A549 (cell line): ENCODE data around the gene ZBTB8OS. TPM values are rescaled to one million over a fixed set of nuclear protein-coding genes. Genes with fewer than 3 reads are reported as not detected.

Experiments used
- ATAC-seq, 2 experiments: fragments of 200-7000 bp in 1 of 2; fragments of >200 bp in 1 of 2; cut with Nextera tagmentation in 1 of 2; cut with Tn5 transposase in 1 of 2; 3 replicates each; pipeline versions ENCODE4 v1.8.0 to v1.9.1; 2018 to 2020; ENCODE audit warnings: mild to moderate bottlenecking in 1 of 2, moderate library complexity in 1 of 2
- CTCF ChIA-PET: fragments of 300-600 bp; sonication (Branson Sonifier 250); formaldehyde crosslinking; extraction: SDS; loops from one replicate; lab custom pipeline; 2021; ENCODE audit warnings: antibody characterized with exemption, inconsistent platforms; lab: Yijun Ruan, JAX
- POLR2A ChIA-PET: fragments of 350-600 bp; formaldehyde crosslinking; extraction: SDS; loops from one replicate; lab custom pipeline; 2021; ENCODE audit warnings: antibody characterized with exemption, inconsistent platforms; lab: Yijun Ruan, JAX
- DNase-seq, 2 experiments: peaks; one replicate each; pipeline versions ENCODE4 v3.0.0 to v3.0.0-alpha.2; 2011 to 2016; ENCODE audit warnings: low read depth in 1 of 2, low spot score in 1 of 2
- FAIRE-seq: peaks from 2 replicates; lab custom pipeline; 2011; peaks lifted over from hg19 to GRCh38; lab: Jason Lieb, UNC
- H3K27ac ChIP-seq, 2 experiments: fragments of >200 bp; sonication (Bioruptor Twin); formaldehyde crosslinking; 3 replicates each; pipeline ENCODE4 v1.5.1; 2016 to 2017
- H3K4me1 ChIP-seq: fragments of >200 bp; sonication (Bioruptor Twin); formaldehyde crosslinking; 3 replicates; pipeline ENCODE4 v1.6.1; 2016
- H3K4me2 ChIP-seq: fragments of >200 bp; sonication (Bioruptor Twin); formaldehyde crosslinking; 3 replicates; pipeline ENCODE4 v1.6.1; 2016
- H3K4me3 ChIP-seq: fragments of >200 bp; sonication (Bioruptor Twin); formaldehyde crosslinking; 3 replicates; pipeline ENCODE4 v1.5.1; 2016
- H3K9me3 ChIP-seq: fragments of >200 bp; sonication (Bioruptor Twin); formaldehyde crosslinking; 3 replicates; pipeline ENCODE4 v1.6.1; 2016
- CHD4 ChIP-seq: fragments of 200-600 bp; sonication (generic); IDR thresholded peaks from 2 replicates; pipeline ENCODE4 v1.6.1; 2016; ENCODE audit warnings: antibody characterized with exemption, mild to moderate bottlenecking, borderline replicate concordance
- EP300 ChIP-seq, 2 experiments: fragments of >200 bp; sonication (Bioruptor Twin); formaldehyde crosslinking; IDR thresholded peaks; 2 replicates in 1 of 2; 3 replicates in 1 of 2; pipeline ENCODE4 v1.6.1; 2016 to 2017
- FOSL2 ChIP-seq, 2 experiments: fragments of 450-650 bp in 1 of 2; fragments of >200 bp in 1 of 2; sonication (Bioruptor Twin) in 1 of 2; formaldehyde crosslinking; IDR thresholded peaks; 2 replicates each; pipeline versions ENCODE4 v1.5.0 to v1.6.1; 2016 to 2020; ENCODE audit warnings: mild to moderate bottlenecking in 1 of 2, moderate library complexity in 1 of 2
- HMGXB4 ChIP-seq: fragments of 250-450 bp; sonication (Bioruptor Pico); IDR thresholded peaks from 2 replicates; pipeline ENCODE4 v1.5.0; 2021; ENCODE audit warnings: mild to moderate bottlenecking, moderate library complexity, borderline replicate concordance
- HOXA7 ChIP-seq: fragments of 250-450 bp; sonication (Bioruptor Pico); IDR thresholded peaks from 2 replicates; pipeline ENCODE4 v1.5.0; 2020; ENCODE audit warnings: mild to moderate bottlenecking, moderate library complexity
- HOXB5 ChIP-seq: fragments of 250-450 bp; sonication (Bioruptor Pico); IDR thresholded peaks from 2 replicates; pipeline ENCODE4 v1.5.0; 2020; ENCODE audit warnings: mild to moderate bottlenecking, moderate library complexity
- JUNB ChIP-seq: fragments of >200 bp; sonication (Bioruptor Twin); formaldehyde crosslinking; IDR thresholded peaks from 2 replicates; pipeline ENCODE4 v1.6.1; 2016
- MAZ ChIP-seq: fragments of 150-350 bp; IDR thresholded peaks from 2 replicates; pipeline ENCODE4 v1.6.1; 2014; ENCODE audit warnings: antibody characterized with exemption, low read depth, low read length, borderline replicate concordance
- MYC ChIP-seq: IDR thresholded peaks from 2 replicates; pipeline ENCODE4 v1.6.1; 2012; ENCODE audit warnings: mild to moderate bottlenecking, inconsistent platforms, low read length, improper control_type of control experiment, borderline replicate concordance
- ZC3H11A ChIP-seq: fragments of 450-650 bp; IDR thresholded peaks from 2 replicates; pipeline ENCODE4 v1.6.1; 2014; ENCODE audit warnings: antibody characterized with exemption, mild to moderate bottlenecking
- ZFP36 ChIP-seq: fragments of 450-650 bp; IDR thresholded peaks from 2 replicates; pipeline ENCODE4 v1.6.1; 2014; ENCODE audit warnings: borderline replicate concordance; ENCODE audit not compliant: partially characterized antibody
- ZNF302 ChIP-seq: fragments of 250-450 bp; sonication (Bioruptor Pico); IDR thresholded peaks from 2 replicates; pipeline ENCODE4 v1.9.0; 2021; ENCODE audit warnings: inconsistent platforms, mild to moderate bottlenecking, moderate library complexity
- WGBS: methylation state at CpG from one replicate; pipeline ENCODE4 v1.1.6; 2017; ENCODE audit errors: missing lambda C conversion rate; 5-methylcytosine and 5-hydroxymethylcytosine counted together
- polyA plus RNA-seq, 4 experiments: library from polyadenylated mRNA; depleted of rRNA in 3 of 4; stranded (reverse); fragments of >200 nt; fragmentation: RNase III in 1 of 4; extraction: RNeasy Plus Mini Kit Qiagen cat#74134 plus additional on column Dnase treatment in 1 of 4; gene quantifications; 2 replicates in 3 of 4; 3 replicates in 1 of 4; pipeline ENCODE4 v1.2.3, GENCODE V29; 2011 to 2017
- TF ChIP-seq, protein P1 (sequence below): IDR thresholded peaks from 2 replicates; pipeline ENCODE4 v1.6.1; 2012; ENCODE audit warnings: low read depth, borderline replicate concordance
- TF ChIP-seq, protein P2 (sequence below): fragments of >200 bp; sonication (Bioruptor Twin); formaldehyde crosslinking; IDR thresholded peaks from 3 replicates; pipeline ENCODE4 v1.5.1; 2016
- TF ChIP-seq, protein P3 (sequence below): fragments of 450-650 bp; IDR thresholded peaks from 2 replicates; pipeline ENCODE4 v1.6.1; 2014; ENCODE audit warnings: antibody characterized with exemption

ZBTB8OS gene
- polyA plus RNA-seq, 2 of the 4 experiments (the other 2 are of a cell fraction), result 85.4 to 101 TPM

DNA sequence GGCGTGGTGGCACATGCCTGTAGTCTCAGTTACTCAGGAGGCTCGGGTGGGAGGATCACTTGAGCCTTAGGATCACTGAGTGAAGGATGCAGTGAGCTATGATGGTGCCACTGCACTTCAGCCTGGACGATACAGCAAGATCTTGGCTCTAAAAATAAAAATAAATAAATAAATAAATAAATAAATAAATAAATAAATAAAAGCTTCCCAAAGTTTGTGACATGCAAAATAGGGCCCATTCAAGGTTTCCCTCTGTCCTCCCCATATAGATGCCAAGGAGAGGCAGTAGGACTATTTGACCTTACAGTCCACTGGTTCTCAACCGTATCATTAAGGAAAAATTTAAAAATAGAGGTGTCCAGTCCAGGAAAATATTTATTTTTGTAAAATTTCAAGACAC, 41.2 kb downstream of the ZBTB8OS start:
- ATAC-seq (no peak), FAIRE-seq (no peak), DNase-seq (no peak)
- 75% methylated on average over 4 of the region's 4 CpGs for WGBS
- no peaks in the 10 kb centered on the region for H3K9me3 ChIP-seq
- H3K27ac ChIP-seq, result no peak overlapping the region
- TF ChIP-seq ZC3H11A (peak; percentile 77), HOXA7 (CRISPR knock-in tag) (no peak), FOSL2 (IDR thresholded peaks at IDR 0.05) (no peak), FOSL2 (CRISPR knock-in tag; IDR thresholded peaks at IDR 0.05) (no peak), HOXB5 (no peak), MAZ (no peak)
- TF ChIP-seq, protein P1, sequence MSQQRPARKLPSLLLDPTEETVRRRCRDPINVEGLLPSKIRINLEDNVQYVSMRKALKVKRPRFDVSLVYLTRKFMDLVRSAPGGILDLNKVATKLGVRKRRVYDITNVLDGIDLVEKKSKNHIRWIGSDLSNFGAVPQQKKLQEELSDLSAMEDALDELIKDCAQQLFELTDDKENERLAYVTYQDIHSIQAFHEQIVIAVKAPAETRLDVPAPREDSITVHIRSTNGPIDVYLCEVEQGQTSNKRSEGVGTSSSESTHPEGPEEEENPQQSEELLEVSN, result no peak
- CTCF ChIA-PET, result interaction anchor here (2.0 kb wide), 1 partner anchor 89 kb away, joined by 10 read pairs; no protein-coding TSS in a partner anchor
- POLR2A ChIA-PET, result no interaction called here
- no peak overlapping the region for H3K4me2 ChIP-seq
- 0 out of 3 replicates have a peak, but pooled peaks cover 4% of the 10 kb centered on the region for H3K4me1 ChIP-seq
- H3K4me3 ChIP-seq, result no peak overlapping the region

GRCh38 chr1:32606565-32607371, 43.6 kb downstream of the ZBTB8OS start:
- TF ChIP-seq HMGXB4 (CRISPR knock-in tag) (no peak), ZC3H11A (no peak), ZNF302 (CRISPR knock-in tag) (no peak), CHD4 (no peak), MYC (no peak), ZFP36 (no peak), JUNB (no peak), EP300 (IDR thresholded peaks at IDR 0.05) (no peak), HOXA7 (CRISPR knock-in tag) (no peak)
- TF ChIP-seq, protein P2, sequence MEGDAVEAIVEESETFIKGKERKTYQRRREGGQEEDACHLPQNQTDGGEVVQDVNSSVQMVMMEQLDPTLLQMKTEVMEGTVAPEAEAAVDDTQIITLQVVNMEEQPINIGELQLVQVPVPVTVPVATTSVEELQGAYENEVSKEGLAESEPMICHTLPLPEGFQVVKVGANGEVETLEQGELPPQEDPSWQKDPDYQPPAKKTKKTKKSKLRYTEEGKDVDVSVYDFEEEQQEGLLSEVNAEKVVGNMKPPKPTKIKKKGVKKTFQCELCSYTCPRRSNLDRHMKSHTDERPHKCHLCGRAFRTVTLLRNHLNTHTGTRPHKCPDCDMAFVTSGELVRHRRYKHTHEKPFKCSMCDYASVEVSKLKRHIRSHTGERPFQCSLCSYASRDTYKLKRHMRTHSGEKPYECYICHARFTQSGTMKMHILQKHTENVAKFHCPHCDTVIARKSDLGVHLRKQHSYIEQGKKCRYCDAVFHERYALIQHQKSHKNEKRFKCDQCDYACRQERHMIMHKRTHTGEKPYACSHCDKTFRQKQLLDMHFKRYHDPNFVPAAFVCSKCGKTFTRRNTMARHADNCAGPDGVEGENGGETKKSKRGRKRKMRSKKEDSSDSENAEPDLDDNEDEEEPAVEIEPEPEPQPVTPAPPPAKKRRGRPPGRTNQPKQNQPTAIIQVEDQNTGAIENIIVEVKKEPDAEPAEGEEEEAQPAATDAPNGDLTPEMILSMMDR, result no peak
- TF ChIP-seq, protein P3, sequence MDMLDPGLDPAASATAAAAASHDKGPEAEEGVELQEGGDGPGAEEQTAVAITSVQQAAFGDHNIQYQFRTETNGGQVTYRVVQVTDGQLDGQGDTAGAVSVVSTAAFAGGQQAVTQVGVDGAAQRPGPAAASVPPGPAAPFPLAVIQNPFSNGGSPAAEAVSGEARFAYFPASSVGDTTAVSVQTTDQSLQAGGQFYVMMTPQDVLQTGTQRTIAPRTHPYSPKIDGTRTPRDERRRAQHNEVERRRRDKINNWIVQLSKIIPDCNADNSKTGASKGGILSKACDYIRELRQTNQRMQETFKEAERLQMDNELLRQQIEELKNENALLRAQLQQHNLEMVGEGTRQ, result no peak
- DNase-seq (no peak), FAIRE-seq (no peak), ATAC-seq (peak in 1 of 2 experiments; percentile 30; a peak in 1 of 6 replicates)
- Histone ChIP-seq H3K9me3 (no peaks in the 10 kb centered on the region), H3K27ac (no peak overlapping the region), H3K4me1 (0 out of 3 replicates have a peak, but pooled peaks cover 4% of the 10 kb centered on the region), H3K4me3 (no peak overlapping the region), H3K4me2 (no peak overlapping the region)
- POLR2A ChIA-PET, result no interaction called here
- CTCF ChIA-PET, result interaction anchor here (1.3 kb wide), 1 partner anchor 86 kb away, joined by 3 read pairs; no protein-coding TSS in a partner anchor
- 79% methylated on average over 9 of the region's 11 CpGs for WGBS
